Loucy (cell line): ENCODE data around the gene SEC63.

Experiments used
- EZH2phosphoT487 ChIP-seq: fragments of 200-600 bp; IDR thresholded peaks from 2 replicates; pipeline ENCODE4 v1.6.1; 2018; ENCODE audit warnings: antibody characterized with exemption, mild to moderate bottlenecking, moderate library complexity, borderline replicate concordance
- TF ChIP-seq, protein P1 (sequence below): fragments of 200-600 bp; sonication (generic); conservative IDR thresholded peaks from 2 replicates; pipeline ENCODE4 v1.5.1; 2014; ENCODE audit warnings: mild to moderate bottlenecking, antibody characterized with exemption, low read length

DNA sequence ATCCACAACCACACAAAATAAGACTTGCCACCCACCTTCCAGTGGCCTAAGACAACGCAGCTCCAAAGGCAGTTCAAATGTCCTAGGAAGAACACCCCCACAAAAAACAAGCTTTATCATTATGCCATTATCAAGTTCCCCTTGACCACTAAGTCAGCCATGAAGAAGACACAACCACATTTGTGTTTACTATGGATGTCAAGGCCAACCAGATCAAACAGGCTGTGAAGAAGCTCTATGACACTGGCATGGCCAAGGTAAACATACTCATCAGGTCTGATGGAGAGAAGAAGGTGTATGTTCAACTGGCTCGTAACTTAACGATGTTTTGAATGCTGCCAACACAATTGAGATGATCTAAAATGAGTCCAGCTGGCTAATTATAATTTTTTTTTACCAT lies 26.1 kb downstream of the SEC63 start:
- TF ChIP-seq, protein P1, sequence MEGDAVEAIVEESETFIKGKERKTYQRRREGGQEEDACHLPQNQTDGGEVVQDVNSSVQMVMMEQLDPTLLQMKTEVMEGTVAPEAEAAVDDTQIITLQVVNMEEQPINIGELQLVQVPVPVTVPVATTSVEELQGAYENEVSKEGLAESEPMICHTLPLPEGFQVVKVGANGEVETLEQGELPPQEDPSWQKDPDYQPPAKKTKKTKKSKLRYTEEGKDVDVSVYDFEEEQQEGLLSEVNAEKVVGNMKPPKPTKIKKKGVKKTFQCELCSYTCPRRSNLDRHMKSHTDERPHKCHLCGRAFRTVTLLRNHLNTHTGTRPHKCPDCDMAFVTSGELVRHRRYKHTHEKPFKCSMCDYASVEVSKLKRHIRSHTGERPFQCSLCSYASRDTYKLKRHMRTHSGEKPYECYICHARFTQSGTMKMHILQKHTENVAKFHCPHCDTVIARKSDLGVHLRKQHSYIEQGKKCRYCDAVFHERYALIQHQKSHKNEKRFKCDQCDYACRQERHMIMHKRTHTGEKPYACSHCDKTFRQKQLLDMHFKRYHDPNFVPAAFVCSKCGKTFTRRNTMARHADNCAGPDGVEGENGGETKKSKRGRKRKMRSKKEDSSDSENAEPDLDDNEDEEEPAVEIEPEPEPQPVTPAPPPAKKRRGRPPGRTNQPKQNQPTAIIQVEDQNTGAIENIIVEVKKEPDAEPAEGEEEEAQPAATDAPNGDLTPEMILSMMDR: no peak
- no peak for TF ChIP-seq EZH2phosphoT487
